ENCODE measurements around the gene RPL36A.

DNA sequence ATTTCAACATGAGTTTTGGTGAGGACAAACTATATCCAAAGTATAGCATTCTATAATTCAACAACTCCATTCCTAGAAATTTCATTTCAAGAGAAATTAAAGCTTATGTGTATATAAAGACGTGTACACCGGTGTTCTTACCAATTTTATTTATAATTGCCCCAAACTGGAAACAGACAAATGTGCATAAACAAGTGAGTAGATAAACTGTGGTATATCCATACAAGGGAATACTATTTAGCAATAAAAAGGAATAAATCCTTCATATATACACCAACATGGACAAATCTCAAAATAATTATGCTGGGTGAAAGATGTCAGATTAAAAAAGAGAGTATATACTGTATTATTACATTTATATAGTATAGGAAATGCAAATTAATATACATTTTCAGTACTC, 37.1 kb downstream of the RPL36A start:
- TF ChIP-seq SIN3A (IDR thresholded peaks at IDR 0.05; ENCODE audit: borderline replicate concordance, low read depth, low read length) = no peak
- TF ChIP-seq MXI1 (IDR thresholded peaks at IDR 0.05; ENCODE audit: low read depth, low read length) = no peak
- TF ChIP-seq, protein P1, sequence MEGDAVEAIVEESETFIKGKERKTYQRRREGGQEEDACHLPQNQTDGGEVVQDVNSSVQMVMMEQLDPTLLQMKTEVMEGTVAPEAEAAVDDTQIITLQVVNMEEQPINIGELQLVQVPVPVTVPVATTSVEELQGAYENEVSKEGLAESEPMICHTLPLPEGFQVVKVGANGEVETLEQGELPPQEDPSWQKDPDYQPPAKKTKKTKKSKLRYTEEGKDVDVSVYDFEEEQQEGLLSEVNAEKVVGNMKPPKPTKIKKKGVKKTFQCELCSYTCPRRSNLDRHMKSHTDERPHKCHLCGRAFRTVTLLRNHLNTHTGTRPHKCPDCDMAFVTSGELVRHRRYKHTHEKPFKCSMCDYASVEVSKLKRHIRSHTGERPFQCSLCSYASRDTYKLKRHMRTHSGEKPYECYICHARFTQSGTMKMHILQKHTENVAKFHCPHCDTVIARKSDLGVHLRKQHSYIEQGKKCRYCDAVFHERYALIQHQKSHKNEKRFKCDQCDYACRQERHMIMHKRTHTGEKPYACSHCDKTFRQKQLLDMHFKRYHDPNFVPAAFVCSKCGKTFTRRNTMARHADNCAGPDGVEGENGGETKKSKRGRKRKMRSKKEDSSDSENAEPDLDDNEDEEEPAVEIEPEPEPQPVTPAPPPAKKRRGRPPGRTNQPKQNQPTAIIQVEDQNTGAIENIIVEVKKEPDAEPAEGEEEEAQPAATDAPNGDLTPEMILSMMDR (IDR thresholded peaks at IDR 0.05) = no peak
- TF ChIP-seq EZH2phosphoT487 (IDR thresholded peaks at IDR 0.05; ENCODE audit: borderline replicate concordance, low read depth) = no peak
- TF ChIP-seq, protein P2, sequence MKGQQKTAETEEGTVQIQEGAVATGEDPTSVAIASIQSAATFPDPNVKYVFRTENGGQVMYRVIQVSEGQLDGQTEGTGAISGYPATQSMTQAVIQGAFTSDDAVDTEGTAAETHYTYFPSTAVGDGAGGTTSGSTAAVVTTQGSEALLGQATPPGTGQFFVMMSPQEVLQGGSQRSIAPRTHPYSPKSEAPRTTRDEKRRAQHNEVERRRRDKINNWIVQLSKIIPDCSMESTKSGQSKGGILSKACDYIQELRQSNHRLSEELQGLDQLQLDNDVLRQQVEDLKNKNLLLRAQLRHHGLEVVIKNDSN (IDR thresholded peaks at IDR 0.05; ENCODE audit: borderline replicate concordance, low read depth) = no peak
- TF ChIP-seq CHD2 (IDR thresholded peaks at IDR 0.05; ENCODE audit: low read length, partially characterized antibody) = no peak
- TF ChIP-seq POLR2AphosphoS5 (IDR thresholded peaks at IDR 0.05; ENCODE audit: low read depth, low read length) = no peak
- TF ChIP-seq EP300 (IDR thresholded peaks at IDR 0.05; ENCODE audit: borderline replicate concordance in 1 of 2, low read depth in 1 of 2, low read length in 1 of 2) = no peak
- TF ChIP-seq YY1 (IDR thresholded peaks at IDR 0.05; ENCODE audit: low read depth) = no peak
- TF ChIP-seq GABPA (IDR thresholded peaks at IDR 0.05; ENCODE audit: low read depth) = no peak
- TF ChIP-seq RFX5 (IDR thresholded peaks at IDR 0.05; ENCODE audit: low read length) = no peak

Measured in SK-N-SH (cell line).